Transverse colon (tissue), 4 donors: ENCODE data around the gene PHOSPHO2.

Source experiments
- POLR2AphosphoS5 ChIP-seq, 3 donors: sonication (generic); formaldehyde crosslinking; IDR thresholded peaks; one replicate each; pipeline ENCODE4 v1.6.1; 2016; ENCODE audit warnings: antibody characterized with exemption in 3 of 3
- TF ChIP-seq, protein P1 (sequence below), 5 experiments: fragments of 200-600 bp in 3 of 5; fragments of 450-650 bp in 2 of 5; sonication (generic) in 3 of 5; IDR thresholded peaks; 1 replicate in 2 of 5; 2 replicates in 3 of 5; pipeline ENCODE4 v1.5.1; 2016 to 2017; ENCODE audit warnings: antibody characterized with exemption in 5 of 5, inconsistent platforms in 3 of 5, mild to moderate bottlenecking in 2 of 5, moderate library complexity in 1 of 5

DNA sequence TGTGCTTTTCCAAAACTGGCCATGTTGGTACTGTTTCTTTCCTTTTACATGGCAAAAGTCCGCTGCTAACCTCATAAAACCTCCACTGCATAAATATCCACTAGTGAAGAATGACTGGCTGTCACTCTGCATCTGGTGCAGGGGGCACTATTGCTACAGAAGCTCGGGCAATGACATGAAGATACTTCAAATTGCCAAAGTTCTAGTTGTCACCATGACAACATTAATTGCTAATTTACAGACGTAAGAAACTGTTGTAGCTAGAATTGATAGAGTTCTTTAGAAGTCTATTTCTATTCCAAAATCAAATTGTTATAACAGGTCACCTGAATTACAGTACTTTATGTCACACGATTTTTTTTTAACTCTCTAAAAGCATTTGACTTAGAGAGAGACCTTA lies 909 bp upstream of the PHOSPHO2 start:
- TF ChIP-seq, protein P1, sequence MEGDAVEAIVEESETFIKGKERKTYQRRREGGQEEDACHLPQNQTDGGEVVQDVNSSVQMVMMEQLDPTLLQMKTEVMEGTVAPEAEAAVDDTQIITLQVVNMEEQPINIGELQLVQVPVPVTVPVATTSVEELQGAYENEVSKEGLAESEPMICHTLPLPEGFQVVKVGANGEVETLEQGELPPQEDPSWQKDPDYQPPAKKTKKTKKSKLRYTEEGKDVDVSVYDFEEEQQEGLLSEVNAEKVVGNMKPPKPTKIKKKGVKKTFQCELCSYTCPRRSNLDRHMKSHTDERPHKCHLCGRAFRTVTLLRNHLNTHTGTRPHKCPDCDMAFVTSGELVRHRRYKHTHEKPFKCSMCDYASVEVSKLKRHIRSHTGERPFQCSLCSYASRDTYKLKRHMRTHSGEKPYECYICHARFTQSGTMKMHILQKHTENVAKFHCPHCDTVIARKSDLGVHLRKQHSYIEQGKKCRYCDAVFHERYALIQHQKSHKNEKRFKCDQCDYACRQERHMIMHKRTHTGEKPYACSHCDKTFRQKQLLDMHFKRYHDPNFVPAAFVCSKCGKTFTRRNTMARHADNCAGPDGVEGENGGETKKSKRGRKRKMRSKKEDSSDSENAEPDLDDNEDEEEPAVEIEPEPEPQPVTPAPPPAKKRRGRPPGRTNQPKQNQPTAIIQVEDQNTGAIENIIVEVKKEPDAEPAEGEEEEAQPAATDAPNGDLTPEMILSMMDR (IDR thresholded peaks at IDR 0.05) = no peak
- no peak for TF ChIP-seq POLR2AphosphoS5 (IDR thresholded peaks at IDR 0.05)
